HCT116 (cell line): ENCODE results near the gene RETNLB. TPM values are rescaled to one million over a fixed set of nuclear protein-coding genes. Genes with fewer than 3 reads are reported as not detected.

Source experiments
- ATAC-seq: fragments of 200-7000 bp; cut with Tn5 transposase; 2 replicates; pipeline ENCODE4 v1.9.1; 2020; ENCODE audit warnings: mild to moderate bottlenecking, moderate library complexity
- BruUV-seq: library from RNA; stranded (reverse); fragments of 400-500 nt; replicated peaks from 2 replicates; lab custom pipeline; 2021; lab: Mats Ljungman, UMichigan
- CTCF ChIA-PET: fragments of 300-600 bp; sonication (Branson Sonifier 250); formaldehyde crosslinking; loops from one replicate; lab custom pipeline; 2021; ENCODE audit warnings: antibody characterized with exemption; lab: Charles Lee
- POLR2A ChIA-PET: fragments of 300-600, 350-600 bp; sonication (Branson Sonifier 250); formaldehyde crosslinking; loops from one replicate; lab custom pipeline; 2021; ENCODE audit warnings: antibody characterized with exemption; lab: Charles Lee
- RAD21 ChIA-PET, 2 experiments: fragments of 300-600 bp; sonication (Branson Sonifier 250); formaldehyde crosslinking; loops; one replicate each; lab custom pipeline; 2023; ENCODE audit warnings: low total read pairs in 2 of 2; ENCODE audit not compliant: uncharacterized antibody in 2 of 2, unreplicated experiment in 2 of 2, low non-redundant PET in 1 of 2; lab: Charles Lee
- DNase-seq: peaks from one replicate; pipeline ENCODE4 v3.0.0-alpha.2; 2010; ENCODE audit warnings: low read depth, low spot score
- H2AFZ ChIP-seq: fragments of 200-600 bp; shearing (Covaris generic), sonication (generic); 2 replicates; pipeline ENCODE4 v1.6.1; 2017; ENCODE audit warnings: low read depth, mixed run types, mixed read lengths, antibody characterized with exemption, low read length; ENCODE audit not compliant: poor library complexity, severe bottlenecking
- H3K27ac ChIP-seq: 2 replicates; pipeline ENCODE4 v1.5.1; 2012; ENCODE audit warnings: low read depth, low read length
- H3K27me3 ChIP-seq: fragments of 200-600 bp; sonication (generic); 2 replicates; pipeline ENCODE4 v1.6.1; 2016; ENCODE audit warnings: mixed run types, low read length, mixed read lengths; ENCODE audit not compliant: insufficient read depth
- H3K36me3 ChIP-seq, 2 experiments: fragments of 200-500 bp in 1 of 2; fragments of 200-600 bp in 1 of 2; sonication (Bioruptor generic) in 1 of 2; sonication (generic) in 1 of 2; 2 replicates each; pipeline versions ENCODE4 v1.5.1 to v1.6.1; 2014 to 2016; ENCODE audit warnings: low read length in 2 of 2, inconsistent platforms in 1 of 2, mixed read lengths in 1 of 2, mixed run types in 1 of 2; ENCODE audit not compliant: insufficient read depth in 2 of 2, control insufficient read depth in 1 of 2
- H3K4me1 ChIP-seq, 2 experiments: fragments of 200-600 bp in 1 of 2; sonication (generic) in 1 of 2; 2 replicates each; pipeline versions ENCODE4 v1.5.1 to v1.6.1; 2012 to 2017; ENCODE audit warnings: low read length in 2 of 2, inconsistent platforms in 1 of 2, mild to moderate bottlenecking in 1 of 2, mixed read lengths in 1 of 2, mixed run types in 1 of 2, moderate library complexity in 1 of 2; ENCODE audit not compliant: insufficient read depth in 2 of 2, control insufficient read depth in 1 of 2
- H3K4me2 ChIP-seq: fragments of 200-600 bp; sonication (generic); 2 replicates; pipeline ENCODE4 v1.6.1; 2017; ENCODE audit warnings: mixed run types, low read length, mixed read lengths
- H3K4me3 ChIP-seq, 2 experiments: fragments of 200-600 bp in 1 of 2; sonication (generic) in 1 of 2; replicated peaks in 1 of 2; 2 replicates each; pipeline ENCODE4 v1.5.1; 2011 to 2016; ENCODE audit warnings: low read length in 2 of 2, control low read depth in 1 of 2, low read depth in 1 of 2, mild to moderate bottlenecking in 1 of 2, mixed read lengths in 1 of 2, mixed run types in 1 of 2
- H3K79me2 ChIP-seq: fragments of 200-600 bp; sonication (generic); 2 replicates; pipeline ENCODE4 v1.6.1; 2017; ENCODE audit warnings: mild to moderate bottlenecking, mixed run types, low read length, moderate library complexity, mixed read lengths; ENCODE audit not compliant: insufficient read depth
- H3K9ac ChIP-seq: fragments of 200-600 bp; sonication (generic); 2 replicates; pipeline ENCODE4 v1.6.1; 2016; ENCODE audit warnings: low read length, mixed read lengths
- H3K9me2 ChIP-seq: fragments of 200-600 bp; sonication (generic), shearing (Covaris generic); 2 replicates; pipeline ENCODE4 v1.6.1; 2017; ENCODE audit warnings: mixed run types, mild to moderate bottlenecking, moderate library complexity; ENCODE audit not compliant: insufficient read depth
- H3K9me3 ChIP-seq, 2 experiments: fragments of 200-500 bp in 1 of 2; fragments of 200-600 bp in 1 of 2; sonication (Bioruptor generic) in 1 of 2; sonication (generic) in 1 of 2; 2 replicates each; pipeline ENCODE4 v1.6.1; 2014 to 2017; ENCODE audit warnings: low read length in 2 of 2, mixed read lengths in 2 of 2, inconsistent platforms in 1 of 2, low read depth in 1 of 2, mild to moderate bottlenecking in 1 of 2, mixed run types in 1 of 2, moderate library complexity in 1 of 2; ENCODE audit not compliant: control insufficient read depth in 1 of 2, insufficient read depth in 1 of 2
- H4K20me1 ChIP-seq: fragments of 200-600 bp; sonication (generic), shearing (Covaris generic); 2 replicates; pipeline ENCODE4 v1.6.1; 2017; ENCODE audit warnings: mixed run types, mild to moderate bottlenecking, moderate library complexity; ENCODE audit not compliant: insufficient read depth
- CBX3 ChIP-seq: IDR thresholded peaks from 2 replicates; pipeline ENCODE4 v1.6.1; 2012; ENCODE audit warnings: low read depth
- EGR1 ChIP-seq: IDR thresholded peaks from 2 replicates; pipeline ENCODE4 v1.6.1; 2012; ENCODE audit warnings: low read depth
- ELF1 ChIP-seq: IDR thresholded peaks from 2 replicates; pipeline ENCODE4 v1.6.1; 2012; ENCODE audit warnings: low read depth, borderline replicate concordance
- EZH2 ChIP-seq: fragments of 200-600 bp; sonication (generic); IDR thresholded peaks from 2 replicates; pipeline ENCODE4 v1.6.1; 2017; ENCODE audit warnings: antibody characterized with exemption, mixed run types
- EZH2phosphoT487 ChIP-seq: fragments of 200-600 bp; IDR thresholded peaks from 2 replicates; pipeline ENCODE4 v1.6.1; 2018; ENCODE audit warnings: antibody characterized with exemption, borderline replicate concordance
- FOSL1 ChIP-seq: IDR thresholded peaks from 2 replicates; pipeline ENCODE4 v1.6.1; 2012; ENCODE audit warnings: low read depth
- JUND ChIP-seq: IDR thresholded peaks from 2 replicates; pipeline ENCODE4 v1.6.1; 2012
- POLR2AphosphoS5 ChIP-seq: IDR thresholded peaks from 2 replicates; pipeline ENCODE4 v1.6.1; 2011; ENCODE audit warnings: mild to moderate bottlenecking, low read depth, low read length, moderate library complexity
- RAD21 ChIP-seq: IDR thresholded peaks from 2 replicates; pipeline ENCODE4 v1.6.1; 2012; ENCODE audit warnings: low read depth, mild to moderate bottlenecking
- SIN3A ChIP-seq: IDR thresholded peaks from 2 replicates; pipeline ENCODE4 v1.6.1; 2012; ENCODE audit warnings: low read depth
- SP1 ChIP-seq: IDR thresholded peaks from 2 replicates; pipeline ENCODE4 v1.6.1; 2012; ENCODE audit warnings: low read depth
- SRF ChIP-seq: IDR thresholded peaks from 2 replicates; pipeline ENCODE4 v1.6.1; 2012; ENCODE audit warnings: low read depth
- TCF7L2 ChIP-seq: IDR thresholded peaks from 2 replicates; pipeline ENCODE4 v1.7.0; 2011; ENCODE audit warnings: borderline replicate concordance, inconsistent platforms; ENCODE audit not compliant: insufficient read depth, insufficient read length; ENCODE audit errors: extremely low read depth
- YY1 ChIP-seq: IDR thresholded peaks from 2 replicates; pipeline ENCODE4 v1.6.1; 2011; ENCODE audit warnings: low read length, low read depth, moderate library complexity, mild to moderate bottlenecking; ENCODE audit not compliant: insufficient replicate concordance; ENCODE audit errors: extremely low read depth
- ZFX ChIP-seq: fragments of 450-650 bp; IDR thresholded peaks from 2 replicates; pipeline ENCODE4 v1.6.1; 2017
- ZNF274 ChIP-seq: fragments of 200-500 bp; sonication (Bioruptor generic); IDR thresholded peaks from 2 replicates; pipeline ENCODE4 v1.6.1; 2014; ENCODE audit warnings: mild to moderate bottlenecking, low read depth, low read length, inconsistent platforms
- intact Hi-C: fragments of 100-400 bp; cut with micrococcal nuclease; formaldehyde crosslinking; loops from 2 replicates; pipeline ENCODE4 v1.10.0; 2022
- total RNA-seq: library from RNA; stranded (reverse); gene quantifications from one replicate; pipeline ENCODE4 v1.2.1, GENCODE V29; 2021; ENCODE audit not compliant: unreplicated experiment
- TF ChIP-seq, protein P1 (sequence below): IDR thresholded peaks from 2 replicates; pipeline ENCODE4 v1.6.1; 2012
- TF ChIP-seq, protein P2 (sequence below): IDR thresholded peaks from 2 replicates; pipeline ENCODE4 v1.6.1; 2012; ENCODE audit warnings: low read depth
- TF ChIP-seq, protein P3 (sequence below): IDR thresholded peaks from 2 replicates; pipeline ENCODE4 v1.6.1; 2012
- TF ChIP-seq, protein P4 (sequence below): IDR thresholded peaks from 2 replicates; pipeline ENCODE4 v1.6.1; 2011; ENCODE audit warnings: mild to moderate bottlenecking, low read length, moderate library complexity; ENCODE audit not compliant: insufficient replicate concordance; ENCODE audit errors: extremely low read depth

RETNLB gene
- total RNA-seq, 1 experiment from 2014 or later = not detected

DNA sequence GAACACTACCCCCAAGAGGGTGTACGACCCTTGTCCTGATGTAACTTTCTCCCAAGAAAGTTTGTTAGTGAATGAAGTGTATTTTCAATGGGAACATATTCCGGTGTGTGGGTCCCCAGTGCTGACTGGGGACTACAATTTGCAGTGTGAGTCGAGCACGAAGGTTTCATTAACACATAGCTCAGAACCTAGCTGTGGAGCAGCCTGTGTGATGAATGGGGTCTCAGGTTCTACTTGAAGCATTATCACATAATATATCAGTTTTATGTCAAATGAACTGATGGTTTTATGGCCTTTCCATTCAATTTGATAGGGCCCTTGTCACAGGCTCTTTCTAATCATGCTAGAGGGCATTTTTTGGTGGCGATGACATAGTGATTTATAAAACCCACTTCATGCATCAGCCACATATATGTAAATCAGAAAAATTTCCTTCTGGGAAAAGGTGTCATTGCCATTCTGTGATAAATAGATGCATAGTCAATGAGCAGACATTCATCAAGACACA, 44.1 kb downstream of the RETNLB start:
- CTCF ChIA-PET = no interaction called here
- ATAC-seq = no peak
- no TSS peak for BruUV-seq

More for the DNA sequence above, 44.1 kb downstream of the RETNLB start:
- no peaks in the 10 kb centered on the region for H3K79me2 ChIP-seq
- intact Hi-C loops = no loop called here
- ChIA-PET RAD21 (no interaction called here), POLR2A (no interaction called here)
- no peak overlapping the region for H3K4me3 ChIP-seq
- no peak overlapping the region for H3K4me2 ChIP-seq
- H3K36me3 ChIP-seq = no peaks in the 10 kb centered on the region
- no peak overlapping the region for H3K9ac ChIP-seq
- H3K9me3 ChIP-seq = no peaks in the 10 kb centered on the region
- no peaks in the 10 kb centered on the region for H3K9me2 ChIP-seq
- no peak overlapping the region for H3K27ac ChIP-seq
- H2AFZ ChIP-seq = no peak overlapping the region
- no peak for TF ChIP-seq RAD21
- no peak for TF ChIP-seq POLR2AphosphoS5
- TF ChIP-seq, protein P1, sequence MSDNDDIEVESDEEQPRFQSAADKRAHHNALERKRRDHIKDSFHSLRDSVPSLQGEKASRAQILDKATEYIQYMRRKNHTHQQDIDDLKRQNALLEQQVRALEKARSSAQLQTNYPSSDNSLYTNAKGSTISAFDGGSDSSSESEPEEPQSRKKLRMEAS = no peak
- no peak for TF ChIP-seq YY1
- no peak for TF ChIP-seq FOSL1
- TF ChIP-seq, protein P2, sequence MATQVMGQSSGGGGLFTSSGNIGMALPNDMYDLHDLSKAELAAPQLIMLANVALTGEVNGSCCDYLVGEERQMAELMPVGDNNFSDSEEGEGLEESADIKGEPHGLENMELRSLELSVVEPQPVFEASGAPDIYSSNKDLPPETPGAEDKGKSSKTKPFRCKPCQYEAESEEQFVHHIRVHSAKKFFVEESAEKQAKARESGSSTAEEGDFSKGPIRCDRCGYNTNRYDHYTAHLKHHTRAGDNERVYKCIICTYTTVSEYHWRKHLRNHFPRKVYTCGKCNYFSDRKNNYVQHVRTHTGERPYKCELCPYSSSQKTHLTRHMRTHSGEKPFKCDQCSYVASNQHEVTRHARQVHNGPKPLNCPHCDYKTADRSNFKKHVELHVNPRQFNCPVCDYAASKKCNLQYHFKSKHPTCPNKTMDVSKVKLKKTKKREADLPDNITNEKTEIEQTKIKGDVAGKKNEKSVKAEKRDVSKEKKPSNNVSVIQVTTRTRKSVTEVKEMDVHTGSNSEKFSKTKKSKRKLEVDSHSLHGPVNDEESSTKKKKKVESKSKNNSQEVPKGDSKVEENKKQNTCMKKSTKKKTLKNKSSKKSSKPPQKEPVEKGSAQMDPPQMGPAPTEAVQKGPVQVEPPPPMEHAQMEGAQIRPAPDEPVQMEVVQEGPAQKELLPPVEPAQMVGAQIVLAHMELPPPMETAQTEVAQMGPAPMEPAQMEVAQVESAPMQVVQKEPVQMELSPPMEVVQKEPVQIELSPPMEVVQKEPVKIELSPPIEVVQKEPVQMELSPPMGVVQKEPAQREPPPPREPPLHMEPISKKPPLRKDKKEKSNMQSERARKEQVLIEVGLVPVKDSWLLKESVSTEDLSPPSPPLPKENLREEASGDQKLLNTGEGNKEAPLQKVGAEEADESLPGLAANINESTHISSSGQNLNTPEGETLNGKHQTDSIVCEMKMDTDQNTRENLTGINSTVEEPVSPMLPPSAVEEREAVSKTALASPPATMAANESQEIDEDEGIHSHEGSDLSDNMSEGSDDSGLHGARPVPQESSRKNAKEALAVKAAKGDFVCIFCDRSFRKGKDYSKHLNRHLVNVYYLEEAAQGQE = no peak
- TF ChIP-seq SIN3A = no peak
- TF ChIP-seq ZNF274 = no peak
- no peak for TF ChIP-seq EZH2phosphoT487
- no peak for TF ChIP-seq EZH2
- no peak for TF ChIP-seq TCF7L2
- no peak for TF ChIP-seq JUND
- TF ChIP-seq, protein P3, sequence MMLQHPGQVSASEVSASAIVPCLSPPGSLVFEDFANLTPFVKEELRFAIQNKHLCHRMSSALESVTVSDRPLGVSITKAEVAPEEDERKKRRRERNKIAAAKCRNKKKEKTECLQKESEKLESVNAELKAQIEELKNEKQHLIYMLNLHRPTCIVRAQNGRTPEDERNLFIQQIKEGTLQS = no peak
- no peak for TF ChIP-seq SP1
- TF ChIP-seq, protein P4, sequence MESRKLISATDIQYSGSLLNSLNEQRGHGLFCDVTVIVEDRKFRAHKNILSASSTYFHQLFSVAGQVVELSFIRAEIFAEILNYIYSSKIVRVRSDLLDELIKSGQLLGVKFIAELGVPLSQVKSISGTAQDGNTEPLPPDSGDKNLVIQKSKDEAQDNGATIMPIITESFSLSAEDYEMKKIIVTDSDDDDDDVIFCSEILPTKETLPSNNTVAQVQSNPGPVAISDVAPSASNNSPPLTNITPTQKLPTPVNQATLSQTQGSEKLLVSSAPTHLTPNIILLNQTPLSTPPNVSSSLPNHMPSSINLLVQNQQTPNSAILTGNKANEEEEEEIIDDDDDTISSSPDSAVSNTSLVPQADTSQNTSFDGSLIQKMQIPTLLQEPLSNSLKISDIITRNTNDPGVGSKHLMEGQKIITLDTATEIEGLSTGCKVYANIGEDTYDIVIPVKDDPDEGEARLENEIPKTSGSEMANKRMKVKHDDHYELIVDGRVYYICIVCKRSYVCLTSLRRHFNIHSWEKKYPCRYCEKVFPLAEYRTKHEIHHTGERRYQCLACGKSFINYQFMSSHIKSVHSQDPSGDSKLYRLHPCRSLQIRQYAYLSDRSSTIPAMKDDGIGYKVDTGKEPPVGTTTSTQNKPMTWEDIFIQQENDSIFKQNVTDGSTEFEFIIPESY = no peak
- TF ChIP-seq SRF = no peak
- TF ChIP-seq ZFX = no peak
- TF ChIP-seq EGR1 = no peak
- TF ChIP-seq CBX3 = no peak
- no peak for TF ChIP-seq ELF1
- no peaks in the 10 kb centered on the region for H4K20me1 ChIP-seq
- DNase-seq = no peak
- no peaks in the 10 kb centered on the region for H3K27me3 ChIP-seq
- H3K4me1 ChIP-seq = no peaks in the 10 kb centered on the region
